Anterior cingulate cortex (tissue), 58 donors: Measurements from ENCODE around the gene FBXO27.
"Not testable (repeated sequence)": the region's sequence is repeated elsewhere in the genome, so short reads cannot be mapped to it uniquely, and the experiment has no call there.

ENCODE experiments used
- DNase-seq, 58 donors: peaks; one replicate each; lab custom pipeline; 2025; lab: John Stamatoyannopoulos, UW

FBXO27 gene

GRCh38 chr19:38990949-38991697 lies 41.2 kb downstream of the FBXO27 start:
- no peak for DNase-seq

DNA sequence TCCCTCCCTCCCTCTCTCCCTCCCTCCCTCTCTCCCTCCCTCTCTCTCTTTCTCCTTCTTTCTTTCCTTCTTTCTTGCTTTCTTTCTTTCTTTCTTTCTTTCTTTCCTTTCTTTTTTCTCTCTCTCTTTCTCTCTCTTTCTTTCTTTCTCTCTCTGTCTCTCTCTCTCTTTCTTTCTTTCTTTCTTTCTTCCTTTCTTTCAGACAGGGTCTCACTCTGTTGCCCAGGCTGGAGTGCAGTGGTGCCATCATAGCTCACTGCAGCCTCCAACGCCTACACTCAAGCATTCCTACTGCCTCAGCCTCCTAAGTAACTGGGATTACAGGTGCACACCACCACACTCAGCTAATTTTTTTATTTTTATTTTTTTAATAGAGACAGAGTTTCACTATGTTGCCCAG lies 42.7 kb downstream of the FBXO27 start:
- not testable (repeated sequence) for DNase-seq

DNA sequence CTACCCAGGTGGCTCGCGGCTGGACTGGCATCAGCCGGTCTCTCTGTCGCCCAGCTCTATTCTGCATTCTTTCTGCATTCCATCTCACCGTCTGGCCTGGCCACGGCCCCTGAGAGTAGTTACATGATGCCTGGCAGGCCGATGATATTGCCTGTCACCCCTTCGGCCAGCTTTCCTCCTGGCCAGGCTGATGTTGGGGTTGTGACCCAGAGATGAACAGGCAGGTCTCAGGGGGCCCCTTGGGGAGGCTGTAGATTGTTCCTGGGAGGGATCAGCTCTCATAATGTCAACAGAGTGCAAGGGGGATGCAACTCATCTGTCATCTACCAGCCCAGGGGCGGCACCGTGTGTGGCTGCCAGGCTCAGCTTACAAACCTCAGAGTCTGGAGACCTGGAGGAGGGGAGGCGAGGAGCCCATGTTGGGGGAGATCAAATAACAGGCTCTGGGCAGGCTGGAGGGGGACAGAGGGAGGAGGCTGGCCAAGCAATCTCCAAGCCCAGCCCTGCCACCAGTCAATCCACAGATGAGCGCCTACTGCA lies 43.2 kb downstream of the FBXO27 start:
- no peak for DNase-seq

DNA sequence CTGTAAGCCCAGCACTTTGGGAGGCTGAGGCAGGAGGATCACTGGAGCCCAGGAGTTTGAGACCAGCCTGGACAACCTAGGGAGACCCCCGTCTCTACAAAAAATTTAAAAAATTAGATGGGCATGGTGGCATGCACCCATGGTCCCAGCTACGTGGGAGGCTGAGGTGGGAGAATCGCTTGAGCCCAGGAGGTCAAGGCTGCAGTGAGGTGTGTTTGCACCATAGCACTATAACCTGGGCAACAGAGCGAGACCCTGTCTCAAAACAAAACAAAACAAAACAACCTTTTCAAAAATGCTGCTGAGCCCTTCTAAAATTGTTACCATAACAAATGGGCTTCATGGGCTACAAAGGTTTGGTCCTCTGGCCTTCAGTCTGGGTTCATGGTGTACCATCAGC lies 43.7 kb downstream of the FBXO27 start:
- DNase-seq, result not testable (repeated sequence)

DNA sequence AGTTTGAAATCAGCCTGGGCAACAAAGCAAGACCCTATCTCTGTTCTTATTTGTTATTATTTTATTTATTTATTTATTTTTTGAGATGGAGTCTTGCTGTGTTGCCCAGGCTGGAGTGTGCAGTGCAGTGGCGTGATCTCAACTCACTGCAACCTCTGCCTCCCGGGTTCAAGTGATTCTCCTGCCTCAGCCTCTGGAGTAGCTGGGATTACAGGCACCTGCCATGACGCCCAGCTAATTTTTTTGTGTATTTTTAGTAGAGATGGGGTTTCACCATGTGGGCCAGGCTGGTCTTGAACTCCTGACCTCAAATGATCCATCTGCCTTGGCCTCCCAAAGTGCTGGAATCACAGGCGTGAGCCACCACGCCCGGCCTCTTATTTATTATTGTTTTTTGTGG lies 44.6 kb downstream of the FBXO27 start:
- DNase-seq, result not testable (repeated sequence)

- DNase-seq, result no peak
These were observed 47.1 kb downstream of the FBXO27 start for GRCh38 chr19:38985262-38985661.

GRCh38 chr19:38980583-38981374 lies 51.6 kb downstream of the FBXO27 start:
- no peak for DNase-seq

- DNase-seq, result no peak
These were observed 52.5 kb downstream of the FBXO27 start for GRCh38 chr19:38979812-38980211.

GRCh38 chr19:38978326-38978689 lies 54.0 kb downstream of the FBXO27 start:
- DNase-seq, result no peak

DNA sequence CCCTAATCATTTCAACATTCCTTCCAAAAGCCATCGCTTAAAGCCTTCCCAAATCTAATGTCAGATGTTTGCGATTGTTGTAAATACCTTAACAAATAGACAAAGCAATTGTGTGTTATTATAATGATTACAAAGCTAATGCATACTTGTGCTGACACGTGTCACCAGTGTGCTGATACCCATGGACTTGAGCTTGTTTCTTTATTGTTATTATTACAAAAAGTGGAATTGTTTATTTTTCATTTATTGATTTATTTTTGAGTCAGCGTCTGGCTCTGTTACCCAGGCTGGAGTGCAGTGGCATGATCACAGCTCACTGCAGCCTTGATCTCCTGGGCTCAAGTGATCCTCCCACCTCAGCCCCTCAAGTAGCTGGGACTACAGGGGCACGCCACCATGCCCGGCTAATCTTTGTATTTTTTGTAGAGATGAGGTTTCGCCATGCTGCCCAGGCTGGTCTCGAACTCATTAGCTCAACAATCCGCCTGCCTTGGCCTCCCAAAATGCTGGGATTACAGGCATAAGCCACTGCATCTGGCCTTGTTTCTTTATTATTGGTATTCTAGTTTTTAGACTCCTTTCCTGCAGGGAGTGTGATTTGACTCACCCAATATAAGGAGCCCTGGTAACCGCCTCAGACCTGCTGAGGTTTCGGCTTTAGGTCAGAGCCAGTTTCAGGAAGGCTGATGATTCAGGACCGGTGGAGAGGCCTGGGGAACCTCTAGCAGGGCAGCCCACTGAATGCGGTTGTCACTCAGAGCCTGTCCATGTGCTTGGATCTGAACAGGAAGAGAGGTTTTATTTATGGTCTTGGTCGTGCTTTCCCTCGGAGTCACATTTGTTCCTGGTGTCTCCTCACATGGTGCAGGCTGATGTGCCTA lies 54.7 kb downstream of the FBXO27 start:
- DNase-seq, result peak in 10 of 58 donors; percentile 2 to 19 (median 12)

- DNase-seq, result peak in 13 of 58 donors; percentile 10 to 58 (median 24)
These were observed 56.5 kb downstream of the FBXO27 start for GRCh38 chr19:38975861-38976271.

DNA sequence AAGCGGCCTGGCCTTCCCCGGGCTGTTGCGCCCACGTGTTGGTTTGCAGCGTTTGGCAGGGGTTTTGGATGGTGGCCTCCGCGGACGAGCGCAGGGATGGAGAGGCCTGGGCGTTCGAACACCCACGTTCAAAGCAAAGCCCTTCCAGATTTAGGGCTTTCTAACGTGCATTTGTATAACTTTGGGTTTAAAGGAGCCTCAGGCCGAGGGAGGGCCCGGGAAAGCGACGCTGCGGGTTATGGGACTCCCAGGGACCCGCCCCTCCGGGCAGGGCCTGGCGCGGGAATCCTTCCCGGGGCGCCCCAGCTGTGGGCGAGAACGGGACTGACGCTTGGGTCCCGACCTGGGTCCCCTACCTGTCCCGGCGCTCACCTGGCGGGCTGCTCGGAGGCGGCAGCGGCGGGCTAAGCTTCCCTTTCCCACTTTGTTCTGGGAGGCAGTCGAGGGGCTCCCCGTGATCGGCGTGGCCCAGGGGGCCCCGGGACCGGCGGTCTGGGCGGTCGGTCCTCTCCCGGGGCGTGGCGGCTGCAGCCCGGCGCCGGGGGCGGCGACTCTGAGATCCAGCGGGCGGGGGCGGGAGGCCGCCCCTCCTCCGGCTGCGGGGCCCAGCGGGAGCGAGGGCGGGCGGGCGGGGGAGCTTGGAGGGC lies 57.0 kb downstream of the FBXO27 start, which contains the start of gene FBXO17:
Gene FBXO17 (minus strand): TSS at position 529 of the 647 bp plus-strand sequence. CDS start 25,423 bp downstream, outside the sequence.
- DNase-seq, result peak in 52 of 58 donors; percentile 8 to 76 (median 39)

GRCh38 chr19:38974624-38975213 lies 57.6 kb downstream of the FBXO27 start:
- peak in 5 of 58 donors; percentile 17 to 63 (median 55) for DNase-seq
